Hypothalamus (tissue), 51 donors: ENCODE results near the gene TAF1C.
"Not testable (repeated sequence)": the region's sequence is repeated elsewhere in the genome, so short reads cannot be mapped to it uniquely, and the experiment has no call there.

ENCODE experiments used
- DNase-seq, 51 donors: peaks; one replicate each; lab custom pipeline; 2025; lab: John Stamatoyannopoulos, UW

TAF1C gene, protein sequence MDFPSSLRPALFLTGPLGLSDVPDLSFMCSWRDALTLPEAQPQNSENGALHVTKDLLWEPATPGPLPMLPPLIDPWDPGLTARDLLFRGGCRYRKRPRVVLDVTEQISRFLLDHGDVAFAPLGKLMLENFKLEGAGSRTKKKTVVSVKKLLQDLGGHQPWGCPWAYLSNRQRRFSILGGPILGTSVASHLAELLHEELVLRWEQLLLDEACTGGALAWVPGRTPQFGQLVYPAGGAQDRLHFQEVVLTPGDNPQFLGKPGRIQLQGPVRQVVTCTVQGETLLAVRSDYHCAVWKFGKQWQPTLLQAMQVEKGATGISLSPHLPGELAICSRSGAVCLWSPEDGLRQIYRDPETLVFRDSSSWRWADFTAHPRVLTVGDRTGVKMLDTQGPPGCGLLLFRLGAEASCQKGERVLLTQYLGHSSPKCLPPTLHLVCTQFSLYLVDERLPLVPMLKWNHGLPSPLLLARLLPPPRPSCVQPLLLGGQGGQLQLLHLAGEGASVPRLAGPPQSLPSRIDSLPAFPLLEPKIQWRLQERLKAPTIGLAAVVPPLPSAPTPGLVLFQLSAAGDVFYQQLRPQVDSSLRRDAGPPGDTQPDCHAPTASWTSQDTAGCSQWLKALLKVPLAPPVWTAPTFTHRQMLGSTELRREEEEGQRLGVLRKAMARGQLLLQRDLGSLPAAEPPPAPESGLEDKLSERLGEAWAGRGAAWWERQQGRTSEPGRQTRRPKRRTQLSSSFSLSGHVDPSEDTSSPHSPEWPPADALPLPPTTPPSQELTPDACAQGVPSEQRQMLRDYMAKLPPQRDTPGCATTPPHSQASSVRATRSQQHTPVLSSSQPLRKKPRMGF

DNA sequence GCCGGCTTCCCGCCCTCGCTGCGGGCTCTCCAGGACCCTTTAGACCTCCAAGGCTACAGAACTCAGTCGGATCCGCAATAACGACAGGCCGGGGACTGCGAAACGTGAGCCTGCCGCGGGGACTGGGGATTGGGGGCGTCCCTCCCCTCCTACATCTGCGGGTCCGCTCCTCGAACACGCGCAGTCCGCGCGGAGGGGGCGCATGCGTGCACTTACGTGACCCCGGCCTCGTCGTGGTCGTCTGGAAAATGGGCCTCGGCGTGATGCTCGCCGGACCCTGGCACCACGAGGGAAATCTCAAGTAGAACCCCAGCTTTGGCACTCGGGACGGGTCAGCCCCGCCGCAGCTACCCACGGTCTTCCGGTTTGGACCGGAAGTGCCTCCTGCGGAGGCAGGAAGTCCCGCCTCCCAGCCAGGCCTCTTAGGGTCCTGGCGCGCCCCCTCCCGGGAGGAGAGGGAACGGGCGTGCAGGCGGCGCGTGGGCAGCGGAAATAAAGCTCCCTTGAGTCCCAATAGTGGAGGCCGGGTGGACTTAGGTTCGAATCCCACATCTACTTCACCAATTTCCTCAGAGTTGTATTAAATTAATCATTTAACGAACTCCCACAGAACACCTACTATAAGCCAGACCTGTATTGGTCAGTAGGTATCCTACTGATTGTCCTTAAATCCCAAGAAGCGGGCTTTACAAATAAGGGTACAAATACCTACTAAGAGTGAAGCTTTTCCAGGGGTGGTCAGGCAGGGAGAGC, at the start of gene TAF1C:
TAF1C (minus strand) TSS at position 373 of the 753 bp plus-strand sequence. CDS start 2,069 bp downstream, outside the sequence.
- peak; percentile 26 to 92 (median 82) for DNase-seq

DNA sequence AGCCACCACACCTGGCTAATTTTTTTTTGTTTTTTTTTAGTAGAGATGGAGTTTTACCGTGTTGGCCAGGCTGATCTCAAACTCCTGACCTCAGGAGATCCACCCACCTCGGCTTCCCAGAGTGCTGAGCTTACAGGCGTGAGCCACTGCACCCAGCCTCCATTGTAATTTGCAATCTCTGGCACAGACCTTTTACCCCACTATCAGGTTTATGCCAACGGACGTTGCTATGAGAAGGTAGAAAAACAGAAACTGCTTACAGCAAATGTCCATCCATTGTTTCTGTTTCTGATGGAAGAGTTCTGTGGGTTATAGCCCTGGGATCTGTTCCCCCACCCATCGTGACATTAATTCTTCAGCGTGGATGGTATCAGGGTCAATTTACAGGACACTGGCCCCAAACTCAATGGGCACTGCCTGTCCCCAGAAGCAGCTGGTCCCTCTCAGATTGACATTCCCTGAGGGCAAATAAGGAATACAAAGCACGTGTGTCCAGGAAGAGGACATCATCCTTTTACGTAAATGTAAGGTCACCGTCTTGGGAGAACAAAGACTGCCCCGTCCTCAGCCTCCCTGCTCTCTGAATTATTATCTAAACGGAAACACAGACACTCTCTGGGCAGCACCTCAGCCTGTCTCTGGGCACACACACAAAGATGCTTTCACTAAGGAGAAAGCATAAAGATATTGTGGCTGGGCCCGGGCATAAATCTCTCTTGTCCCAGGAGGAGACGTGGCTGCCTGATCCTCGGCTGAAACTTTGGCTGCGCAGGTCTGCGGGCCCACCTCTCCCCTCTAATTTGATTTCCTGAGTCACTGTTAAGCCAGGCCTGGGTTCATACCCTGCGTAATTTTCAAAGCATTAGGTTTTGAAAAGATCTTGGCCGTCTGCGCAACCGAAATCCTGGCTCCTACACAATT, 47.7 kb upstream of the TAF1C start:
- peak in 7 of 51 donors; percentile 5 to 15 (median 10) for DNase-seq

DNA sequence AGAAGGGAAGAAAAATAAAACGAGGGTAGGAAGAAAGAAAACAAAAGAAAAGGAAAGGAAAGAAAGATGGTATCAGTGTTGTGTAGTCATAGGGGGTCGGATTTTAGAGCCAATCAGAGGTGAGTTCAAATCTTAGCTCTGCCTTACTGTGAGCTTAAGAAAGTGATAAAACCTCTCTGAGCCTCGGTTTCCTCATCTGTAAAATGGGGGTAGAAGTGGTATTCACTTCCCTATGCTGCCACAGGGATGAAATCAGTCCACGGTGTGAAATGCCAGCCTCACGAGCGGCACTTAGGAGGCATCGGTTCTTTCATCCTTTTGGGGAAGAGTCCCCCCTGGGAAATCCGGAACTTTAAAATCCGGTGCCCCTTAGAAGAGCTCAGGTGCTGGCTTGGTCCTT, 46.9 kb upstream of the TAF1C start:
- no peak for DNase-seq

DNA sequence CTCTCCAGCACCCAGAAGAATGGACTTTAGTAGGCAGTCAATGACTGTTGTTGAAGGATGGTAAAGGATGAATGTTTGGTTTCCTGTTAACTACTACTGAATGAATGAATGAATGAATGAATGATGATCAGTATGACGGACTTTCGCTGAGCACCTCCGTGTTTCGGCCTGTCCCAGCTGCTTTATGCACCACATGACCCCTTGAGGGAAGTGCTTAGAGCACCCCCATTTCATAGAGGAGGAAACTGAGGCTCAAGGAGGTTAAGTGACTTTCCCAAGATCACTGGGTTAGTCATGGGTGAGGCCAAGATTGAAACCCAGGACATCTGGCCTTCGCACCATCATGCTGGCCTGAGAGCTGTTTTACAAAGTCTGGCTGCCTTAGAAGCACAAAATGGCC, 46.1 kb upstream of the TAF1C start:
- DNase-seq = no peak

DNA sequence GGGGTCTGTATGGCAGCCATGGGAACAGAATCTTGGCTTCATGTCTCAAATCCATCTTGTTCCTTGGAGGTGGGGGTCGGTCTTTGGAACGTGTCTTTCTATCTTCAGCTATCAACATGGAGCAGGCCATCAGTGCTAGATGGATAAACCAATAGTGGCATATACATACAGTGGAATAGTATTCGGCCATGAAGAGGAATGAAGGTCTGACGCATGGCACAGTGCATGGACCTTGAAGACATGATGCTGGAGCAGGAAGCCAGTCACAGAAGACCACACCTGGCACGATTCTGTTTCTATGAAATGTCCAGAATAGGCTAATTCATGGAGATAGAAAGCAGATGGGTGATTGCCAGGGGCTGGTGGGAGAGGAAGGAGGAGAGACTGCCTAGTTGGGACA, 45.2 kb upstream of the TAF1C start:
- no peak for DNase-seq

DNA sequence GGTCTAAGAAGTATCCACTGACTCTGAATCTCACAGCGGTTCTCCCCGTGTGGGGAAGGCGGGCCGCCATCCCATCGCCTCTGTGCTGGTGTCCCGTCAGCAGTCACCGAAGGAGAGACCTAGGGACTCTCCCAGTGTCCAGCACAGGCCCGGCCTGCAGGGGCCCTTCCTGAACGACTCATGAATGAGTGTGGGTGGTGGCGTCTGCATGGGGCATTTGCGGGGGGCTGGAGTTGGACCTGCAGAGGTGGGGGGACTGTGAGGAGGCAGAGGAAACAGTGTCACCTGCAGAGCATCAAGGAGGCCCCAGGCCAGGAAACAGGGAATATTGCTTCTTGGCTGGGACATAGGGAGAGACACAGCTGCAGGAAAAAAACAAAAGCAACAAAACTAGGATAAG, 42.6 kb upstream of the TAF1C start:
- no peak for DNase-seq

DNA sequence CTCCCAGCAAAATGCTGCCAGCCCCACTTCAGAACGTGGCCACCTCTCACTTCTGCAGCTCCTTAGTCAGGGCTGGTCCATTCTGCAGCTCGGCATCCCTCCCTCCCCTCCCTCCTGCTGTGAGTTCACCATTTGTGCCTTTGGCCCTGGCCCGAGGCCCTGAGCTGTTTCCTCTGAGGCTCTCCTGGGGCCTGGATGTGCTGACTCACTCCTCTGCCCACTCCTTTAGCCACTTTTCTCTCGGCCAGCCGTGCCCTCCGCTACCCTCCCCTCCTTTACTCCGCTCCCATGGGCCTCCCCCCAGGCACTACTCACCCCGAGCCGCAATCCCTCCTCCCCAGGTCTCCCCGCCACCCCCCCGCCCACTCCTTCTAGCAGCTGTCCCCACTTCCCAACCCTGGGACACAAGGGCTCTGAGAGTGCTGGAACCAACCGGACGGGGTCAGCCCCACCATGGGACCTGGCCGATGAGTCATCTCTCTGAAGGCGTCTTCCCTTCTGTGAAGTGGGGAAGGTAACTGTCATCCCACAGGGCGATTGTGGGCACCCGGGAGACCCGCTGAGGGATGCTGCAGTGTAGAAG, 41.5 kb upstream of the TAF1C start:
- peak in 33 of 51 donors; percentile 3 to 75 (median 33) for DNase-seq

DNA sequence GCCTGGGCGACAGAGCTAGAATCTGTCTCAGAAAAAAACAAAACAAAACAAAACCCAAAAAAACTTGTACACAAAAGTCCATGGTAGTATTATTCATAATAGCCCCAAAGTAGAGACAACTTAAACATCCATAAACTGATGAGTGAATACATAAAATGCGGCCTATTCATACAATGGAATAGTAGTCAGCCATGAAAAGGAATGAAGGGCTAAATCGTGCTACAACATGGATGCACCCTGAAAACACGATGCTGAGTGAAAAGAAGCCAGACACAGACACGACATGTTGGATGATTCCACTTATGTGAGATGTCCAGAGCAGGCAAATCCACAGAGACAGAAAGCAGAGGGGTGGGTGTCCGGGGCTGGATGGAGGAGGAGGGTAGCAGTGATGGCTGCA, 40.7 kb upstream of the TAF1C start:
- no peak for DNase-seq

DNA sequence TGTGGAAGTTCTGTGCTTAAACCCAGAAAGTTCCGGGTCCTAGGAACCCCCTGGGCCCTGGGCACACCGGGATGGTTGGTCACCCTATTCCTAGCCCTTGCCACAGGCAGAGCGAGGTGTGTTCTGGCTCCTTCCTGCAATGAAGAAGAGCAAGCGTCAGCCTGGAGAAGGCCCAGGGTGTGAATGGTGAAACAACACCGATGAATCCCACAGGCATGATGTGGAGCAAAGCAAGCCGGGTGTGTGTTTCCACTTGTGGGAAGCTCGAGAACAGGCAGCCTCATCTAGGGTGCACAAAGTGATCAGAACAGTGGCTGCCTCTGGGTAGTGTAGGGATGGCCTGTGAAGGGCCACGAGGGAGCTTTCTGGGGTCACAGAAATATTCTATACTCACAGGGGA, 39.2 kb upstream of the TAF1C start:
- DNase-seq = no peak

DNA sequence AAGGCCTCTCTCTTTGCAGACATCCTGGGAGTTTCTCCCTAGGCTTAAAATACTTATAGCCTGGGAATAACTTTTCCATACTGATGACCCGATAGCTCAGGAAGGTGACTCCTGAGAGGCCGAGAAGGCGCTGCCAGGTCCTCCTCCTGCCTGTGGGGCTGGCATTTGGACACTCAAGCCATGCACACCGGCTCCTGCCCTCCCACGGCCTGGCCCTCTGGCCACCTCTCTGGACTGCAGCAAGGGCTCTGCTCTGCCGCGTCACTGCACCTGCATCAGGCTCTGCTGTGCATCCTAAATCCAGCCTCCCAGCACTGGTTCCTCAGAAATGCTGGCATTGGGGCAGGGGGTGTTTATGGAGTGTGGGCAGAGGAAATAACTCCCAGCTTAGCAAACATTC, 38.7 kb upstream of the TAF1C start:
- DNase-seq = no peak

DNA sequence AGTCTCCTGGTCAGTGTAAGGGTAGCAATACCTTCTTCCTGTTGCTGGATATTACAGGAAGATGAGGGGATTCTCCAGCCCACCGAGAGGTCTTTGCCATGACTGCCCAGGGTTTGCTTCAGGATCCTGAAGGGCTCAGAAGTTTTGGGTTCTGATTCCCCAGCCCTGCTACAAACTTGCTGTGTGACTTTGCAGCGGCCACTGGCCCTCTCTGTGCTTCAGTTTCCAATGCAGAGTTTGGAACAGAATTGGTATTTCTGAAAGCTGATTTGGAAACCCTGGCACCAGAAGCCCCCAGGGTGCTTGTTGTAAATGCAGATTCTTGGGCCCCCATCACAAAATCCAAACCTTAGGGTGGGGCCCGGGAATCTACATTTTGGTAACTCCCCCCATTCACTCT, 38.3 kb upstream of the TAF1C start:
- no peak for DNase-seq

DNA sequence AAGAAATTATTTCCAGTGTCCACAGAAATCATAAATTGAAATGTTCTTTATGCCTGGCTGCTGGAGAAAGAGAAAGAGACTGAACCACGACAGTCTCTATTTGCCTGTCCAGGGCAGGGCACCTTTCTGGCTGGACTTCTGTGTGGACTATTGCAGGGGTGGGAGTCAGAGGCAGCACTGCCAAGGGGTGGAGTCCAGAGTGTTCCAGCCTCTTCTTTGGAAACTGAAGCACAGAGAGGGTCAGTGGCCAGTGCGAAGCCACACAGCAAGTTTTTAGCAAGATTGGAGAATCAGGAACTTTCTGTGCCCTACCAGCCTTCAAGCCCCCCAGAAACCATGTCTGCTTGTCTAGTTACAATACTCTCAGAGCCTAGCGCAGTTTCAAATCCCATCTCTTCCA, 37.7 kb upstream of the TAF1C start:
- no peak for DNase-seq

DNA sequence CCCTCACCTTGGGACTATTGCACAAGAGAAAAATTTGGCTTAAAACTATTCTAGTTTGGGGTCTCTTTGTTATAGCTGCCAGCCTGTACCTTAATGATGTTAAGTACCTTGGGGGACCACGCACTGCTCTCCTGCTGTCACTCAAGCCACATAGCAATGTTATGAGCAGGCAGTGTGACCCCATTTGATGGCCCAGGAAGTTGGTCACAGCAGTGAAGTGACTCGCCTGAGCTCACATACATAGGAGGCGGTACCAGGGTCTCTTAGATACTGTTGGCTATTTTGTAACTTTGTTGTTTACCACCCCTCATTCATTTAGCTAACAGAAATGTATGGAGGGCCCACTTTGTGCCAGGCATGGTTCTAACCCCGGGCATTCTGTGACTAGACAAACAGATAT, 36.6 kb upstream of the TAF1C start:
- DNase-seq = no peak

DNA sequence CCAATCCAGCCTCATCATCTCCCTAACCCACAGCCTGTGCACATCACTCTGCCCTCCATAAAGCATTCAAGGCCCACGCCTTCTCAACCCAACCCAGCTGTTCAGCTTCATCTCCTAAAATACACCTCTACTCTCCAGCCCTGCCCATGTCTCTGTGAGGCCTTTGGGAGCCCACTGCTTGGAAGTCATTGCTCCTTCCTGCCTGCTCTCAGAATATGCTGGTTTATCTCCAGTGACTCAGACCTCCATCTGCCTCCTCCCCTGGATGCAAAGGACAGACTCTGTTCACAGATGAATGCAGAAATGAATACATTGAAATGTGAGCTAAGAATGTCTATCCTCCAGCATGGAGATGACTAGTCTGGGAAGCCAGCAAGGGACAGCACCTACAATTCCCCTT, 34.0 kb upstream of the TAF1C start:
- DNase-seq = peak in 1 of 51 donors; percentile 39

DNA sequence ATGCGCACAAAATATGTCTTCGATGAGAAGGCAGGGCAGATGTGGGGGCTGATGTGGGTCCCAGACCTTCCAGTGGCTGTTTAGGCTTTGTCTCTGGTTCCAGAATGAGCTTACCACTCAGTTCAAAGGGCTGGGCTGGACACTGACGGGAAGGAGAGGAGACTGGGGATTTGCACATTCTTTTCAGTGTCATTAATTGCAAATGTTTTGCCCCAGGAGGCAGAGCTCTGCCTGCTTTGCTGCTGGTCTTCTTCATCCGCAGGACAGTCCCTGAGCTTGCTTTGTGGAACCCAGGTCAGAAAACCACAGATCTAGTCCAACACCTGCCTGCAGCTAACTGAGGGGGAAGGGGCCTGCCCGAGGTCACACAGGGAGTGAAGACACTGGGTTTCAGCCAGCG, 32.1 kb upstream of the TAF1C start:
- DNase-seq = no peak

DNA sequence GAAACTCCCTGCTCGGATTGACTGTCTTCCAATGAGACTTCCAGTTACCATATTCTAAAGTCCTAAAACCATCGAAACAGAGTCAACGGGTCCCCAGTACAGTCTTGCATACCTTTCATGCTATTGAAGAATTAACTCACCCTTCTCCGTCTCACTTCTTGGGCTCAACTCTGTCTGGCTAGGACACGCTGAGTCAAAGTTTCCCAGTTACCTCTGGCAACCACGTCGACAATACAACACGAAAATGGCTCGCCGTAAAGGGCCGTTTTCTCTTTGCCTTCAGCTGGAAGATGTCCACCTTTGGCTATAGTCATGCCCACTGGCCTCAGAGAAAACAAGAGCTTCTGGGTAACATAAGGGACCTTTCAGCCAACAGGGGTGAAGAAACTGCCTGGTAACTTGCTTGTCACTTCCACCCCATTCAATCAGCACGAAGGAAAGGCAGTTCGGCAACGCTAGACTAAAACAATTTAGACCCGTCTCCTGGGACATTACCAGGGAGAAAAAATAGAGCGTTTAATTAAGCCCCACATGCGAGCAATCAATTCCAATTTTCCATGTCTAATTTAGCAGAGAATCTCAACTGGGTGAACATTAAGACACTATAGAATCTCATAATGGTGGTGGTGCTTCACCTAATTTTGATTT, 31.4 kb upstream of the TAF1C start:
- DNase-seq = no peak

DNA sequence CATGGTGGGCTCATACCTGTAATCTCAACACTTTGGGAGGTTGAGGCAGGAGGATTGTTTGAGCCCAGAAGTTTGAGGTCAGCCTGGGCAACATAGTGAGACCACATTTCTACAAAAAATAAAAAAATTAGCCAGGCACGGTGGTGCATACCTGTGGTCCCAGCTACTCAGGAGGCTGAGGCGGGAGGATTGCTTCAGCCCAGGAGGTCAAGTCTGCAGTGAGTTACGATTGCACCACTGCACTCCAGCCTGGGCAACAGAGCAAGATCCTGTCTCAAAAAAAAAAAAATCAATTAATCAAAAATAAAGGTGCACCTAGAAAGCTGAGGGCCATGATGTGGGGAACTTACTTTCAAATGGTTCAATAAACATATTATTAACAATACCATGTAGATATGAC, 29.3 kb upstream of the TAF1C start:
- not testable (repeated sequence) for DNase-seq

DNA sequence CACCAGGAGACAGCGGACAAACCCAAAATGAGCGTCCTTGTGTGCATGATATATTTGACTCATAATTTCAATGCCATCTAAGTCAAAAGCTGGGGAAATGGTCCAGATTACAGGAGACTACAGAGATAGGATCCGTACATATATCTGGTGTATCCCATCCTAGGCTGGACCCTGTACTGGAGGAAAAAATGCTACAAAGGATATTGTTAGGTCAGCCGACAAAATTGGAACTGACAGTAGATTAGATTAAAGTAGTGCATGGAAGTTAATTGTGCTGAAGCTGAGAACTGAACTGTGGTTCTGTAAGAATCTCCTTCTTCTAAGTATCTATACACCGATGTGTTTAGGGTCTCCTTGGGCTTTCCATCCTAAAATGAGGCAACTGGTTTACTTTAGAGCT, 28.7 kb upstream of the TAF1C start:
- DNase-seq = no peak

DNA sequence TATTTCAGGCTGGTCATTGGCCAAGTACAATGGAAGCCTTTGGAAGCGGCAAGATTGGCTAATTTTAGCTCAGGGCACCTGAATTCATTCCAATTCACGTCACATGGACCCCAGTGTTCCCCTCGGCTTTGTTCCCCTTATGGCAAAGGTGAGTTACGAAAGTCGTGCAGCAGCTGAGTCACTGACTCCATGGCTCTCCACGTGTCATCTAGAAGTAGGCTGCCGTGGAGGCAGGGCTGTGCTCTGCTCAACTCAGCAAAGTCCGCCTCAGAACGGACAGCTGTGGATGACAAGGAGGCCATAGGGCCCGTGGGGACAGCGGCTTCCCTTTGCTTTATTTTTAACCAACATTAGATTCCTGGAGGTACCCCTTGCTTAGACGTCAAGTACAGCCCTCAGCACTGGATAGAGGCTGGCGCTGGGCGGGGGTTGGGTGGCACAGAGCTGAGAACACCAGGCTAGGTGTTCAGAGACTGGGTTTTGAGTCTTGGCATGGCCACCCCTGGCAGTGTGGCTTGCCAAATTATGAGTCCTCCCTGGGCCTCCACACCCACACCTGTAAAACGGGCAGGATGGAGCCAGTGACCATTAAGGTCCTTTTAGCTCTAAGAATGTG, 27.7 kb upstream of the TAF1C start:
- no peak for DNase-seq
